Liver (tissue), 3 donors: Measurements from ENCODE around the gene MYL3.

Source experiments
- CTCF ChIP-seq: fragments of 150-350 bp; IDR thresholded peaks from 2 replicates; pipeline ENCODE4 v1.5.1; 2017; ENCODE audit warnings: improper control_type of control experiment, low read depth, low read length; ENCODE audit not compliant: missing input control
- FOXA1 ChIP-seq: IDR thresholded peaks from 2 replicates; pipeline ENCODE4 v1.6.1; 2016; ENCODE audit warnings: antibody characterized with exemption
- FOXA2 ChIP-seq: IDR thresholded peaks from 2 replicates; pipeline ENCODE4 v1.6.1; 2016; ENCODE audit warnings: antibody characterized with exemption
- GABPA ChIP-seq, 2 donors: IDR thresholded peaks in 1 of 2; conservative IDR thresholded peaks in 1 of 2; 2 replicates each; pipeline ENCODE4 v1.6.1; 2016; ENCODE audit warnings: antibody characterized with exemption in 2 of 2, mild to moderate bottlenecking in 1 of 2, moderate library complexity in 1 of 2
- MAX ChIP-seq: IDR thresholded peaks from 2 replicates; pipeline ENCODE4 v1.6.1; 2016; ENCODE audit warnings: antibody characterized with exemption
- NR2F2 ChIP-seq: IDR thresholded peaks from 2 replicates; pipeline ENCODE4 v1.6.1; 2016; ENCODE audit warnings: antibody characterized with exemption
- RAD21 ChIP-seq, 2 donors: IDR thresholded peaks; 2 replicates each; pipeline ENCODE4 v1.6.1; 2016; ENCODE audit warnings: antibody characterized with exemption in 2 of 2, mild to moderate bottlenecking in 2 of 2
- REST ChIP-seq: IDR thresholded peaks from 2 replicates; pipeline ENCODE4 v1.6.1; 2016; ENCODE audit warnings: antibody characterized with exemption, mild to moderate bottlenecking
- SP1 ChIP-seq: IDR thresholded peaks from 2 replicates; pipeline ENCODE4 v1.6.1; 2018; ENCODE audit warnings: antibody characterized with exemption, mild to moderate bottlenecking
- TAF1 ChIP-seq: conservative IDR thresholded peaks from 2 replicates; pipeline ENCODE4 v1.6.1; 2016; ENCODE audit warnings: antibody characterized with exemption, mild to moderate bottlenecking
- ZBTB33 ChIP-seq: IDR thresholded peaks from 2 replicates; pipeline ENCODE4 v1.6.1; 2016; ENCODE audit warnings: antibody characterized with exemption
- donor health status: healthy.
- donor health status: healthy.

- TF ChIP-seq CTCF (no peak), MAX (no peak), ZBTB33 (no peak), NR2F2 (no peak), FOXA1 (no peak), TAF1 (no peak), GABPA (IDR thresholded peaks at IDR 0.05 in 1 of 2, conservative IDR thresholded peaks at IDR 0.05 in 1 of 2) (no peak), SP1 (no peak), REST (no peak), FOXA2 (no peak), RAD21 (IDR thresholded peaks at IDR 0.05) (no peak)
These were observed 45.8 kb upstream of the MYL3 start for GRCh38 chr3:46908986-46909534.
